Measurements from ENCODE around the gene AHNAK2.

- TF ChIP-seq, protein P1, sequence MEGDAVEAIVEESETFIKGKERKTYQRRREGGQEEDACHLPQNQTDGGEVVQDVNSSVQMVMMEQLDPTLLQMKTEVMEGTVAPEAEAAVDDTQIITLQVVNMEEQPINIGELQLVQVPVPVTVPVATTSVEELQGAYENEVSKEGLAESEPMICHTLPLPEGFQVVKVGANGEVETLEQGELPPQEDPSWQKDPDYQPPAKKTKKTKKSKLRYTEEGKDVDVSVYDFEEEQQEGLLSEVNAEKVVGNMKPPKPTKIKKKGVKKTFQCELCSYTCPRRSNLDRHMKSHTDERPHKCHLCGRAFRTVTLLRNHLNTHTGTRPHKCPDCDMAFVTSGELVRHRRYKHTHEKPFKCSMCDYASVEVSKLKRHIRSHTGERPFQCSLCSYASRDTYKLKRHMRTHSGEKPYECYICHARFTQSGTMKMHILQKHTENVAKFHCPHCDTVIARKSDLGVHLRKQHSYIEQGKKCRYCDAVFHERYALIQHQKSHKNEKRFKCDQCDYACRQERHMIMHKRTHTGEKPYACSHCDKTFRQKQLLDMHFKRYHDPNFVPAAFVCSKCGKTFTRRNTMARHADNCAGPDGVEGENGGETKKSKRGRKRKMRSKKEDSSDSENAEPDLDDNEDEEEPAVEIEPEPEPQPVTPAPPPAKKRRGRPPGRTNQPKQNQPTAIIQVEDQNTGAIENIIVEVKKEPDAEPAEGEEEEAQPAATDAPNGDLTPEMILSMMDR (IDR thresholded peaks at IDR 0.05): no peak
- TF ChIP-seq POLR2A (IDR thresholded peaks at IDR 0.05) (no peak), POLR2AphosphoS5 (IDR thresholded peaks at IDR 0.05) (no peak), EP300 (IDR thresholded peaks at IDR 0.05) (no peak)
These were observed 23.3 kb downstream of the AHNAK2 start for GRCh38 chr14:104954746-104955395.

All from upper lobe of left lung (tissue), 4 donors.